HEK293 (cell line): Measurements from ENCODE around the gene HAUS5.

Experiments used
- CTCF ChIA-PET: fragments of 350-600 bp; formaldehyde crosslinking; extraction: SDS; loops from one replicate; lab custom pipeline; 2021; ENCODE audit warnings: antibody characterized with exemption; lab: Yijun Ruan, JAX
- POLR2A ChIA-PET: fragments of 300-600 bp; formaldehyde crosslinking; extraction: SDS; loops from one replicate; lab custom pipeline; 2020; ENCODE audit warnings: antibody characterized with exemption, inconsistent platforms; lab: Yijun Ruan, JAX
- H3K27ac ChIP-seq: fragments of 200-500 bp; sonication (Bioruptor generic); 2 replicates; pipeline ENCODE4 v1.5.1; 2014; ENCODE audit warnings: low read depth, low read length, control low read depth, inconsistent platforms; ENCODE audit errors: extremely low read depth
- H3K36me3 ChIP-seq, 2 experiments: fragments of 200-500 bp in 1 of 2; sonication (Bioruptor generic) in 1 of 2; 1 replicate in 1 of 2; 2 replicates in 1 of 2; pipeline ENCODE4 v1.5.1; 2014 to 2017; ENCODE audit warnings: inconsistent platforms in 2 of 2, low read length in 2 of 2; ENCODE audit not compliant: control insufficient read depth in 2 of 2, insufficient read depth in 1 of 2
- H3K4me1 ChIP-seq: fragments of 200-500 bp; sonication (Bioruptor generic); 2 replicates; pipeline ENCODE4 v1.5.1; 2014; ENCODE audit warnings: mild to moderate bottlenecking, low read length, inconsistent platforms; ENCODE audit not compliant: control insufficient read depth, insufficient read depth
- H3K4me3 ChIP-seq: 2 replicates; pipeline ENCODE4 v1.5.1; 2011; ENCODE audit warnings: low read depth, mild to moderate bottlenecking, control low read depth, low read length, moderate library complexity
- H3K9me3 ChIP-seq: fragments of 200-500 bp; sonication (Bioruptor generic); 2 replicates; pipeline ENCODE4 v1.5.1; 2014; ENCODE audit warnings: low read depth, low read length, inconsistent platforms; ENCODE audit not compliant: control insufficient read depth, insufficient read depth
- ATF2 ChIP-seq: fragments of 450-650 bp; formaldehyde crosslinking; IDR thresholded peaks from 2 replicates; pipeline ENCODE4 v1.5.1; 2016; ENCODE audit warnings: missing biosample characterization, missing genetic modification characterization, low read depth
- HOXA7 ChIP-seq: sonication (generic); formaldehyde crosslinking; IDR thresholded peaks from 2 replicates; pipeline ENCODE4 v1.8.1; 2022; ENCODE audit warnings: missing genetic modification reagents, borderline replicate concordance
- KLF1 ChIP-seq: fragments of 450-650 bp; formaldehyde crosslinking; IDR thresholded peaks from 2 replicates; pipeline ENCODE4 v1.5.1; 2016; ENCODE audit warnings: missing biosample characterization, missing genetic modification characterization
- KLF10 ChIP-seq: fragments of 450-650 bp; IDR thresholded peaks from 2 replicates; pipeline ENCODE4 v1.5.1; 2018; ENCODE audit warnings: missing biosample characterization, mild to moderate bottlenecking, missing genetic modification characterization
- KLF7 ChIP-seq: fragments of 450-650 bp; formaldehyde crosslinking; IDR thresholded peaks from 2 replicates; pipeline ENCODE4 v1.5.1; 2016; ENCODE audit warnings: missing biosample characterization, missing genetic modification characterization, borderline replicate concordance
- PRDM10 ChIP-seq: fragments of 450-650 bp; formaldehyde crosslinking; IDR thresholded peaks from 2 replicates; pipeline ENCODE4 v1.5.1; 2016; ENCODE audit warnings: missing biosample characterization, missing genetic modification characterization
- ZBTB21 ChIP-seq: fragments of 450-650 bp; formaldehyde crosslinking; IDR thresholded peaks from 2 replicates; pipeline ENCODE4 v1.5.1; 2017; ENCODE audit warnings: missing biosample characterization, missing genetic modification characterization
- ZBTB44 ChIP-seq: fragments of 450-650 bp; IDR thresholded peaks from 2 replicates; pipeline ENCODE4 v1.5.1; 2018; ENCODE audit warnings: missing biosample characterization, mild to moderate bottlenecking, missing genetic modification characterization
- ZBTB48 ChIP-seq: fragments of 450-650 bp; formaldehyde crosslinking; IDR thresholded peaks from 2 replicates; pipeline ENCODE4 v1.5.1; 2016; ENCODE audit warnings: missing biosample characterization, missing genetic modification characterization
- ZFP37 ChIP-seq: fragments of 450-650 bp; formaldehyde crosslinking; IDR thresholded peaks from 2 replicates; pipeline ENCODE4 v1.5.1; 2016; ENCODE audit warnings: missing biosample characterization, missing genetic modification characterization
- ZNF133 ChIP-seq: fragments of 450-650 bp; formaldehyde crosslinking; IDR thresholded peaks from 2 replicates; pipeline ENCODE4 v1.5.1; 2016; ENCODE audit warnings: missing biosample characterization, missing genetic modification characterization
- ZNF18 ChIP-seq: fragments of 450-650 bp; formaldehyde crosslinking; IDR thresholded peaks from 2 replicates; pipeline ENCODE4 v1.5.1; 2016; ENCODE audit warnings: missing biosample characterization, missing genetic modification characterization
- ZNF19 ChIP-seq: fragments of 450-650 bp; formaldehyde crosslinking; IDR thresholded peaks from 2 replicates; pipeline ENCODE4; 2016; ENCODE audit warnings: missing biosample characterization, missing genetic modification characterization, low read depth
- ZNF211 ChIP-seq: fragments of 450-650 bp; formaldehyde crosslinking; IDR thresholded peaks from 2 replicates; pipeline ENCODE4 v1.5.1; 2016; ENCODE audit warnings: low read depth, missing biosample characterization, missing genetic modification characterization
- ZNF549 ChIP-seq: fragments of 450-650 bp; IDR thresholded peaks from 2 replicates; pipeline ENCODE4 v1.5.1; 2018; ENCODE audit warnings: missing biosample characterization, missing genetic modification characterization, mild to moderate bottlenecking, inconsistent platforms, moderate library complexity
- ZNF629 ChIP-seq: fragments of 450-650 bp; formaldehyde crosslinking; IDR thresholded peaks from 2 replicates; pipeline ENCODE4 v1.5.1; 2017; ENCODE audit warnings: missing biosample characterization, missing genetic modification characterization
- ZNF692 ChIP-seq: fragments of 450-650 bp; formaldehyde crosslinking; IDR thresholded peaks from 2 replicates; pipeline ENCODE4 v1.5.1; 2016; ENCODE audit warnings: missing biosample characterization, missing genetic modification characterization
- ZNF837 ChIP-seq: fragments of 450-650 bp; formaldehyde crosslinking; IDR thresholded peaks from 2 replicates; pipeline ENCODE4 v1.5.1; 2016; ENCODE audit warnings: missing biosample characterization, missing genetic modification characterization

Gene HAUS5

GRCh38 chr19:35569281-35569781 lies 43.2 kb upstream of the HAUS5 start (continued):
- TF ChIP-seq KLF1 (no peak), ZNF211 (tag by site-specific recombination) (no peak), KLF10 (tag by site-specific recombination) (no peak), ZBTB21 (tag by site-specific recombination) (no peak), ZNF549 (tag by site-specific recombination) (no peak), ZNF837 (tag by site-specific recombination) (no peak), KLF7 (tag by site-specific recombination) (no peak), ZNF133 (tag by site-specific recombination) (no peak), ZNF692 (tag by site-specific recombination) (no peak), ZNF19 (tag by site-specific recombination) (no peak)

GRCh38 chr19:35571406-35571965 lies 41.0 kb upstream of the HAUS5 start:
- Histone ChIP-seq H3K36me3 (no peaks in the 10 kb centered on the region), H3K9me3 (peaks cover 10% of the 10 kb centered on the region), H3K4me3 (no peak overlapping the region), H3K27ac (no peak overlapping the region), H3K4me1 (no peaks in the 10 kb centered on the region)
- POLR2A ChIA-PET, result no interaction called here
- TF ChIP-seq ATF2 (tag by site-specific recombination), result peak; percentile 94
- TF ChIP-seq ZBTB44, result no peak
- TF ChIP-seq ZBTB48 (tag by site-specific recombination), result no peak
- TF ChIP-seq ZBTB21 (tag by site-specific recombination), result peak; percentile 68
- TF ChIP-seq PRDM10 (tag by site-specific recombination), result no peak
- TF ChIP-seq ZNF18 (tag by site-specific recombination), result no peak
- TF ChIP-seq ZNF629 (tag by site-specific recombination), result peak; percentile 44; the same call in 1 of the 2 replicates
- TF ChIP-seq ZFP37 (tag by site-specific recombination), result 0 out of 2 replicates have a peak, but pooled peaks have one; percentile 41
- no peak for TF ChIP-seq HOXA7 (CRISPR knock-in tag)
- CTCF ChIA-PET, result interaction anchor here (0.5 to 0.8 kb wide), 4 partner anchors 15 to 248 kb away, joined by 3 to 6 read pairs (median 4); no protein-coding TSS in a partner anchor
